ENCODE data around the gene UBXN1. TPM values are rescaled to one million over a fixed set of nuclear protein-coding genes. Genes with fewer than 3 reads are reported as not detected.

Gene UBXN1
- total RNA-seq, 1 experiment from 2014 or later: 94.2 TPM

DNA sequence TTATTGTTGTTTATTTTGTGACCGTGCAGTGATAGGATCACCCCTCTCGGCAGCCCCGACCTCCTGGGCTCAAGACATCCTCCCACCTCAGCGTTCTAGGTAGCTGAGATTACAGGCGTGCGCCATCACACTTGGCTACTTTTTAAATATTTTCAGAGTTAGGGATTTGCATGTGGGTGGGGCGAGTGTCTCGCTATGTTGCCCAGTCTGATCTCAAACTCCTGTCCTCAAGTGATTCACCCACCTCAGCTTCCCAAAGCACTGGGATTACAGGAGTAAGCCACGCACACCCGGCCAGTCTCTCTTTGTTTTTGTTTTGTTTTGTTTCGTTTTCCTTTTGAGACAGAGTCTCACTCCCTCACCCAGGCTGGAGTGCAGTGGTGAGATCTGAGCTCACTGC is 24.6 kb downstream of the UBXN1 start:
- no peak for ATAC-seq
- Histone ChIP-seq H3K9me2 (ENCODE audit: insufficient read depth) (no peaks in the 10 kb centered on the region), H3K27me3 (ENCODE audit: insufficient read depth, low read length) (no peaks in the 10 kb centered on the region), H2AFZ (ENCODE audit: low read depth, low read length, poor library complexity, severe bottlenecking) (no peak overlapping the region), H3K4me2 (ENCODE audit: low read length) (peak overlapping the region; percentile 80), H3K36me3 (ENCODE audit: control insufficient read depth in 1 of 2, insufficient read depth in 2 of 2, low read length in 2 of 2) (peaks cover 2 to 5% of the 10 kb centered on the region in 2 experiments; a peak in 3 of 4 replicates), H3K4me1 (ENCODE audit: control insufficient read depth in 1 of 2, insufficient read depth in 2 of 2, low read length in 2 of 2) (peaks cover 7 to 24% of the 10 kb centered on the region in 2 experiments), H4K20me1 (ENCODE audit: insufficient read depth) (no peaks in the 10 kb centered on the region), H3K27ac (ENCODE audit: low read depth, low read length) (peak overlapping the region; percentile 84), H3K79me2 (ENCODE audit: insufficient read depth, low read length) (peaks cover 33% of the 10 kb centered on the region), H3K4me3 (replicated peaks in 1 of 2; ENCODE audit: low read depth in 1 of 2, low read length in 2 of 2) (no peak overlapping the region; a peak in 1 of 4 replicates), H3K9me3 (ENCODE audit: control insufficient read depth in 1 of 2, insufficient read depth in 1 of 2, low read depth in 1 of 2, low read length in 2 of 2) (no peaks in the 10 kb centered on the region), H3K9ac (ENCODE audit: low read length) (0 out of 2 replicates have a peak overlapping the region, but pooled peaks have one; percentile 5)
- CTCF ChIA-PET: interaction anchor here (1.2 kb wide), 1 partner anchor 11 kb away, joined by 5 read pairs; the partner anchor contains the start of genes C11orf98 and CSKMT
- no TSS peak for BruUV-seq (replicated peaks)
- no peak for DNase-seq (ENCODE audit: low read depth, low spot score)
- POLR2A ChIA-PET: interaction anchor here (1.4 to 14.1 kb wide), 3 partner anchors 8 to 17 kb away, joined by 3 to 195 read pairs (median 3); partner anchors contain the start of genes C11orf98, CSKMT, GANAB and UQCC3
- intact Hi-C loops (cut with micrococcal nuclease): loop anchor here (5.0 kb wide), 1 partner anchor 62 kb away; the partner anchor contains the start of gene TUT1
- TF ChIP-seq TCF7L2 (IDR thresholded peaks at IDR 0.05; ENCODE audit: borderline replicate concordance, extremely low read depth, insufficient read depth, insufficient read length) (no peak), SIN3A (IDR thresholded peaks at IDR 0.05; ENCODE audit: low read depth) (no peak), RAD21 (IDR thresholded peaks at IDR 0.05; ENCODE audit: low read depth) (no peak), ELF1 (IDR thresholded peaks at IDR 0.05; ENCODE audit: borderline replicate concordance, low read depth) (no peak), YY1 (IDR thresholded peaks at IDR 0.05; ENCODE audit: extremely low read depth, insufficient replicate concordance, low read depth, low read length) (no peak), ZNF274 (IDR thresholded peaks at IDR 0.05; ENCODE audit: low read depth, low read length) (no peak), POLR2A (IDR thresholded peaks at IDR 0.05; ENCODE audit: borderline replicate concordance, extremely low read depth, insufficient read depth, insufficient read length) (no peak), POLR2AphosphoS5 (IDR thresholded peaks at IDR 0.05; ENCODE audit: low read depth, low read length) (no peak), EGR1 (IDR thresholded peaks at IDR 0.05; ENCODE audit: low read depth) (no peak), CEBPB (IDR thresholded peaks at IDR 0.05; ENCODE audit: low read depth) (no peak), EZH2 (IDR thresholded peaks at IDR 0.05) (no peak), FOSL1 (IDR thresholded peaks at IDR 0.05; ENCODE audit: low read depth) (no peak)
- TF ChIP-seq, protein P1, sequence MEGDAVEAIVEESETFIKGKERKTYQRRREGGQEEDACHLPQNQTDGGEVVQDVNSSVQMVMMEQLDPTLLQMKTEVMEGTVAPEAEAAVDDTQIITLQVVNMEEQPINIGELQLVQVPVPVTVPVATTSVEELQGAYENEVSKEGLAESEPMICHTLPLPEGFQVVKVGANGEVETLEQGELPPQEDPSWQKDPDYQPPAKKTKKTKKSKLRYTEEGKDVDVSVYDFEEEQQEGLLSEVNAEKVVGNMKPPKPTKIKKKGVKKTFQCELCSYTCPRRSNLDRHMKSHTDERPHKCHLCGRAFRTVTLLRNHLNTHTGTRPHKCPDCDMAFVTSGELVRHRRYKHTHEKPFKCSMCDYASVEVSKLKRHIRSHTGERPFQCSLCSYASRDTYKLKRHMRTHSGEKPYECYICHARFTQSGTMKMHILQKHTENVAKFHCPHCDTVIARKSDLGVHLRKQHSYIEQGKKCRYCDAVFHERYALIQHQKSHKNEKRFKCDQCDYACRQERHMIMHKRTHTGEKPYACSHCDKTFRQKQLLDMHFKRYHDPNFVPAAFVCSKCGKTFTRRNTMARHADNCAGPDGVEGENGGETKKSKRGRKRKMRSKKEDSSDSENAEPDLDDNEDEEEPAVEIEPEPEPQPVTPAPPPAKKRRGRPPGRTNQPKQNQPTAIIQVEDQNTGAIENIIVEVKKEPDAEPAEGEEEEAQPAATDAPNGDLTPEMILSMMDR (IDR thresholded peaks at IDR 0.05 in 2 of 3, conservative IDR thresholded peaks at IDR 0.05 in 1 of 3; ENCODE audit: borderline replicate concordance in 1 of 3, insufficient read depth in 1 of 3, low read depth in 2 of 3, low read length in 2 of 3): no peak
- TF ChIP-seq, protein P2, sequence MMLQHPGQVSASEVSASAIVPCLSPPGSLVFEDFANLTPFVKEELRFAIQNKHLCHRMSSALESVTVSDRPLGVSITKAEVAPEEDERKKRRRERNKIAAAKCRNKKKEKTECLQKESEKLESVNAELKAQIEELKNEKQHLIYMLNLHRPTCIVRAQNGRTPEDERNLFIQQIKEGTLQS (IDR thresholded peaks at IDR 0.05): no peak
- TF ChIP-seq, protein P3, sequence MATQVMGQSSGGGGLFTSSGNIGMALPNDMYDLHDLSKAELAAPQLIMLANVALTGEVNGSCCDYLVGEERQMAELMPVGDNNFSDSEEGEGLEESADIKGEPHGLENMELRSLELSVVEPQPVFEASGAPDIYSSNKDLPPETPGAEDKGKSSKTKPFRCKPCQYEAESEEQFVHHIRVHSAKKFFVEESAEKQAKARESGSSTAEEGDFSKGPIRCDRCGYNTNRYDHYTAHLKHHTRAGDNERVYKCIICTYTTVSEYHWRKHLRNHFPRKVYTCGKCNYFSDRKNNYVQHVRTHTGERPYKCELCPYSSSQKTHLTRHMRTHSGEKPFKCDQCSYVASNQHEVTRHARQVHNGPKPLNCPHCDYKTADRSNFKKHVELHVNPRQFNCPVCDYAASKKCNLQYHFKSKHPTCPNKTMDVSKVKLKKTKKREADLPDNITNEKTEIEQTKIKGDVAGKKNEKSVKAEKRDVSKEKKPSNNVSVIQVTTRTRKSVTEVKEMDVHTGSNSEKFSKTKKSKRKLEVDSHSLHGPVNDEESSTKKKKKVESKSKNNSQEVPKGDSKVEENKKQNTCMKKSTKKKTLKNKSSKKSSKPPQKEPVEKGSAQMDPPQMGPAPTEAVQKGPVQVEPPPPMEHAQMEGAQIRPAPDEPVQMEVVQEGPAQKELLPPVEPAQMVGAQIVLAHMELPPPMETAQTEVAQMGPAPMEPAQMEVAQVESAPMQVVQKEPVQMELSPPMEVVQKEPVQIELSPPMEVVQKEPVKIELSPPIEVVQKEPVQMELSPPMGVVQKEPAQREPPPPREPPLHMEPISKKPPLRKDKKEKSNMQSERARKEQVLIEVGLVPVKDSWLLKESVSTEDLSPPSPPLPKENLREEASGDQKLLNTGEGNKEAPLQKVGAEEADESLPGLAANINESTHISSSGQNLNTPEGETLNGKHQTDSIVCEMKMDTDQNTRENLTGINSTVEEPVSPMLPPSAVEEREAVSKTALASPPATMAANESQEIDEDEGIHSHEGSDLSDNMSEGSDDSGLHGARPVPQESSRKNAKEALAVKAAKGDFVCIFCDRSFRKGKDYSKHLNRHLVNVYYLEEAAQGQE (IDR thresholded peaks at IDR 0.05; ENCODE audit: low read depth): no peak
- RAD21 ChIA-PET (ENCODE audit: low non-redundant PET in 1 of 2, low total read pairs in 2 of 2, uncharacterized antibody in 2 of 2, unreplicated experiment in 2 of 2): no interaction called here

All from HCT116 (cell line).